Lower leg skin (tissue), 4 donors: ENCODE results near the gene UBAC2. TPM values are rescaled to one million over a fixed set of nuclear protein-coding genes. Genes with fewer than 3 reads are reported as not detected.
"Not testable (repeated sequence)": the region's sequence is repeated elsewhere in the genome, so short reads cannot be mapped to it uniquely, and the experiment has no call there.

Source experiments
- DNase-seq, 2 donors: peaks; one replicate each; pipeline ENCODE4 v3.0.0-alpha.2; 2019; ENCODE audit warnings: low spot score in 2 of 2
- H3K4me3 ChIP-seq: fragments of 200-600 bp; sonication (generic); 2 replicates; pipeline ENCODE4 v1.5.1; 2017; ENCODE audit warnings: mild to moderate bottlenecking, low read depth; ENCODE audit not compliant: poor library complexity, severe bottlenecking
- CTCF ChIP-seq, 3 donors: fragments of 450-650 bp; IDR thresholded peaks; one replicate each; pipeline ENCODE4 v1.5.1; 2016; ENCODE audit warnings: antibody characterized with exemption in 3 of 3, mild to moderate bottlenecking in 3 of 3, moderate library complexity in 2 of 3
- POLR2A ChIP-seq, 2 donors: fragments of 450-650 bp; IDR thresholded peaks; one replicate each; pipeline ENCODE4 v1.6.1; 2016 to 2017; ENCODE audit warnings: antibody characterized with exemption in 2 of 2, mild to moderate bottlenecking in 1 of 2, moderate library complexity in 1 of 2
- WGBS, 2 donors: methylation state at CpG; one replicate each; pipeline ENCODE4 v1.1.5; 2018; 5-methylcytosine and 5-hydroxymethylcytosine counted together
- intact Hi-C: fragments of 100-400 bp; cut with DNase I; formaldehyde crosslinking; loops from one replicate; pipeline ENCODE4 v1.15.0; 2023; ENCODE audit warnings: low total_unique reads
- total RNA-seq, 4 donors: library from RNA; depleted of rRNA; stranded (reverse); fragments of >200 nt; gene quantifications; one replicate each; pipeline ENCODE4 v1.1.0, GENCODE V29; 2016

UBAC2 gene
- total RNA-seq, 4 donors from 2014 or later: 94.8 to 125 (median 106) TPM

DNA sequence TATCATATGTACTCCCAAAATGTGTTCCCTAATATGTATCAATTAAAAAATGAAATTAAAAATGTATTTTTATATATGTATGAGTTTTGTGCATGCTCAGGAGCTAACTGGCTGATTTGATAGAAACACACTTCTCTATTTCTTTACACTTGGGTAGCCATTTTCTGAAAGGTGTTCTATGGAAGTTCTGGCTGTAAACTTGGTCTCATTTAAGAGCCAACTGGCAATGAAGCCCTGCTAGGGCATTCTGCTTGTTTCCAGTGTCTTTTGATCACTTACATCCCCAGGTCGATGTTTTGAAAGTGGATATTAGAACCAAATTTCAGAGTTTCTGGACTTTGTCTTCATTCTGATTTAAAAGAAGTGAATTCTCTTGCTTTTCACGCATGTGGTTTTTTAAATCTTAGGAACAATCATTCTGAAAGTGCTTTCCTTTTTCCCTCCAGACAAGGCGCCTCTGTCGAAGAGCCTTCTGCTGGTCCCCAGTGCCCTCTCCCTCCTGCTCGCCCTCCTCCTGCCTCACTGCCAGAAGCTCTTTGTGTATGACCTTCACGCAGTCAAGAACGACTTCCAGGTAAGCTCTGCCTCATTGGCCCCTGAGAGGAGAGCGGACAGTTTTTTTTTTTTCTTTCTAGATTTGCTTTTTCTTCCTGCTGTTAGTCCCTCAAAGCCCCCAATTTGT lies 37.5 kb downstream of the UBAC2 start:
- no peak for TF ChIP-seq POLR2A (IDR thresholded peaks at IDR 0.05)
- TF ChIP-seq CTCF (IDR thresholded peaks at IDR 0.05): no peak
- no peak overlapping the region for H3K4me3 ChIP-seq
- intact Hi-C loops: no loop called here
- 78 to 85% methylated on average over 8 of the region's 8 CpGs for WGBS, 2 donors
- no peak for DNase-seq

- WGBS, 2 donors: 88 to 100% methylated on average over 1 of the region's 1 CpG
- intact Hi-C loops: no loop called here
- H3K4me3 ChIP-seq: no peak overlapping the region
- TF ChIP-seq CTCF (IDR thresholded peaks at IDR 0.05): no peak
- no peak for TF ChIP-seq POLR2A (IDR thresholded peaks at IDR 0.05)
- no peak for DNase-seq
Observed at GRCh38 chr13:99246100-99246499, 45.4 kb downstream of the UBAC2 start.

GRCh38 chr13:99249178-99249577 lies 48.5 kb downstream of the UBAC2 start:
- intact Hi-C loops, H3K4me3 ChIP-seq, DNase-seq: not testable (repeated sequence)
- 97 to 100% methylated on average over 3 of the region's 3 CpGs for WGBS, 2 donors

- DNase-seq, intact Hi-C loops, H3K4me3 ChIP-seq: not testable (repeated sequence)
- WGBS, 2 donors: 98% methylated on average over 2 of the region's 2 CpGs
Observed at GRCh38 chr13:99249606-99250005, 49.0 kb downstream of the UBAC2 start.

- DNase-seq: no peak
- H3K4me3 ChIP-seq: no peak overlapping the region
- intact Hi-C loops: no loop called here
- 90 to 92% methylated on average over 5 of the region's 5 CpGs for WGBS, 2 donors
- no peak for TF ChIP-seq POLR2A (IDR thresholded peaks at IDR 0.05)
- no peak for TF ChIP-seq CTCF (IDR thresholded peaks at IDR 0.05)
Observed at GRCh38 chr13:99250982-99251825, 50.5 kb downstream of the UBAC2 start.

DNA sequence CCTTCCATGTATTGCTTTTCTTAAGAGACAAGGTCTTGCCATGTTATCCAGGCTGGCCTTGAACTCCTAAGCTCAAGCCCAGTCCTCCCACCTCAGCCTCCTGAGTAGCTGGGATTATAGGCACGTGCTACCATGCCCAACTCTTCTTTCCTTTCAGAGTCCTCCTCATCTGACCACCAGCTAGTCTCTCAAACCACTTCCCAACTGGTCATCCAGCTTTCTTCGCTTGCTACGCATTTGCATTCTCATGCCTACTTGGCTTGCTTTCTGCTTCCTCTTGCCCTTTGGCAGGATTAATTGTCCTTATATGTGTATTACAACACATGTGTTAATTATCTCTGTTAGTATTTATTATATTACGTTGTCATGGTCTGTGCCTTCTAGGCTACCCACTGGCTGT lies 51.3 kb downstream of the UBAC2 start:
- no peak for TF ChIP-seq CTCF (IDR thresholded peaks at IDR 0.05)
- no peak for TF ChIP-seq POLR2A (IDR thresholded peaks at IDR 0.05)
- intact Hi-C loops: no loop called here
- no peak for DNase-seq
- H3K4me3 ChIP-seq: no peak overlapping the region
- 81 to 84% methylated on average over 4 of the region's 4 CpGs for WGBS, 2 donors
